Panc1 (cell line): ENCODE measurements around the gene GPR65.

Experiments used
- CTCF ChIP-seq: fragments of 450-650 bp; IDR thresholded peaks from 2 replicates; pipeline ENCODE4 v1.5.1; 2017; ENCODE audit warnings: mild to moderate bottlenecking
- TCF7L2 ChIP-seq: IDR thresholded peaks from 2 replicates; pipeline ENCODE4 v1.6.1; 2011; ENCODE audit warnings: mild to moderate bottlenecking, low read depth, low read length, inconsistent platforms

GRCh38 chr14:88044444-88044758, 39.5 kb downstream of the GPR65 start:
- TF ChIP-seq CTCF (no peak), TCF7L2 (no peak)
